Neuronal stem cell (in vitro differentiated cells): Measurements from ENCODE around the gene PIR.

ENCODE experiments used
- DNase-seq: peaks from one replicate; pipeline ENCODE4 v3.0.0-alpha.2; 2013; ENCODE audit warnings: low spot score
- H2AFZ ChIP-seq: one replicate; pipeline ENCODE4 v1.6.1; 2013; ENCODE audit warnings: mild to moderate bottlenecking, low read length, inconsistent platforms
- H2AK5ac ChIP-seq: 2 replicates; pipeline ENCODE4 v1.6.1; 2013; ENCODE audit warnings: low read depth, mild to moderate bottlenecking, inconsistent platforms, low read length, moderate library complexity, mixed read lengths
- H2BK120ac ChIP-seq: 2 replicates; pipeline ENCODE4 v1.6.1; 2013; ENCODE audit warnings: low read depth, mild to moderate bottlenecking, inconsistent platforms, low read length, moderate library complexity, mixed read lengths
- H2BK12ac ChIP-seq: one replicate; pipeline ENCODE4 v1.6.1; 2013; ENCODE audit warnings: low read length, inconsistent platforms
- H2BK15ac ChIP-seq: 2 replicates; pipeline ENCODE4 v1.6.1; 2013; ENCODE audit warnings: mild to moderate bottlenecking, low read length, inconsistent platforms, mixed read lengths
- H2BK5ac ChIP-seq: one replicate; pipeline ENCODE4 v1.6.1; 2013; ENCODE audit warnings: inconsistent platforms, mild to moderate bottlenecking, low read length, moderate library complexity
- H3K14ac ChIP-seq: one replicate; pipeline ENCODE4 v1.6.1; 2013; ENCODE audit warnings: low read length, inconsistent platforms
- H3K18ac ChIP-seq: 2 replicates; pipeline ENCODE4 v1.6.1; 2013; ENCODE audit warnings: low read length, inconsistent platforms
- H3K23ac ChIP-seq: 2 replicates; pipeline ENCODE4 v1.6.1; 2013; ENCODE audit warnings: low read depth, mild to moderate bottlenecking, mixed read lengths, low read length, inconsistent platforms; ENCODE audit not compliant: poor library complexity
- H3K27ac ChIP-seq: replicated peaks from 3 replicates; pipeline ENCODE4 v1.5.1; 2013; ENCODE audit warnings: low read length, inconsistent platforms
- H3K27me3 ChIP-seq, 3 experiments: 2 replicates each; pipeline ENCODE4 v1.6.1; 2013; ENCODE audit warnings: low read length in 3 of 3, mild to moderate bottlenecking in 2 of 3, inconsistent platforms in 1 of 3, low read depth in 1 of 3, mixed read lengths in 1 of 3, moderate library complexity in 1 of 3; ENCODE audit not compliant: control insufficient read depth in 3 of 3, insufficient read depth in 3 of 3
- H3K36me3 ChIP-seq, 2 donors: replicated peaks in 1 of 2; 2 replicates each; pipeline ENCODE4 v1.6.1; 2013; ENCODE audit warnings: low read length in 2 of 2; ENCODE audit not compliant: control insufficient read depth in 2 of 2, insufficient read depth in 2 of 2
- H3K4ac ChIP-seq: 2 replicates; pipeline ENCODE4 v1.6.1; 2013; ENCODE audit warnings: inconsistent platforms, mild to moderate bottlenecking, low read length, moderate library complexity
- H3K4me1 ChIP-seq, 2 donors: 1 replicate in 1 of 2; 2 replicates in 1 of 2; pipeline ENCODE4 v1.6.1; 2013; ENCODE audit warnings: low read length in 2 of 2, low read depth in 1 of 2; ENCODE audit not compliant: control insufficient read depth in 2 of 2, insufficient read depth in 1 of 2
- H3K4me2 ChIP-seq: one replicate; pipeline ENCODE4 v1.6.1; 2013; ENCODE audit warnings: mild to moderate bottlenecking, low read length, inconsistent platforms; ENCODE audit not compliant: insufficient read depth, poor library complexity, severe bottlenecking
- H3K4me3 ChIP-seq, 2 donors: 2 replicates each; pipeline ENCODE4 v1.5.1; 2013; ENCODE audit warnings: low read length in 2 of 2, mild to moderate bottlenecking in 2 of 2, inconsistent platforms in 1 of 2, moderate library complexity in 1 of 2
- H3K79me1 ChIP-seq: one replicate; pipeline ENCODE4 v1.6.1; 2013; ENCODE audit warnings: low read depth, mild to moderate bottlenecking, inconsistent platforms, low read length, moderate library complexity
- H3K9ac ChIP-seq: one replicate; pipeline ENCODE4 v1.6.1; 2013; ENCODE audit warnings: mild to moderate bottlenecking, low read depth, low read length, inconsistent platforms; ENCODE audit not compliant: poor library complexity
- H3K9me3 ChIP-seq, 2 donors: replicated peaks in 1 of 2; 2 replicates each; pipeline versions ENCODE3 to v1.6.1; 2013; ENCODE audit warnings: low read length in 2 of 2, mild to moderate bottlenecking in 2 of 2, inconsistent platforms in 1 of 2, low read depth in 1 of 2, mixed read lengths in 1 of 2, moderate library complexity in 1 of 2; ENCODE audit not compliant: control insufficient read depth in 2 of 2, insufficient read depth in 1 of 2
- H4K8ac ChIP-seq: one replicate; pipeline ENCODE4 v1.6.1; 2013; ENCODE audit warnings: low read depth, mild to moderate bottlenecking, inconsistent platforms, low read length, moderate library complexity
- H4K91ac ChIP-seq: one replicate; pipeline ENCODE4 v1.6.1; 2013; ENCODE audit warnings: low read length, low read depth, mild to moderate bottlenecking, inconsistent platforms; ENCODE audit not compliant: poor library complexity
- WGBS, 2 donors: extraction: QIAGEN DNeasy Blood & Tissue Kit; methylation state at CpG; one replicate each; pipeline ENCODE4 v1.1.7; 2013; ENCODE audit warnings: missing lambda C conversion rate in 2 of 2, mixed read lengths in 1 of 2; ENCODE audit not compliant: insufficient read length in 2 of 2, insufficient replicate concordance in 1 of 2; ENCODE audit errors: extremely low coverage in 2 of 2; 5-methylcytosine and 5-hydroxymethylcytosine counted together

Gene PIR

GRCh38 chrX:15507005-15507404 is 13.9 kb upstream of the PIR start:
- no peaks in the 10 kb centered on the region for H3K36me3 ChIP-seq
- no peak overlapping the region for H2AFZ ChIP-seq
- H3K14ac ChIP-seq, result no peak overlapping the region
- no peaks in the 10 kb centered on the region for H3K27me3 ChIP-seq
- no peak overlapping the region for H3K27ac ChIP-seq
- no peak overlapping the region for H2AK5ac ChIP-seq
- no peaks in the 10 kb centered on the region for H3K79me1 ChIP-seq
- no peak overlapping the region for H2BK12ac ChIP-seq
- no peak for DNase-seq
- H3K4me3 ChIP-seq, result no peak overlapping the region
- H3K4me1 ChIP-seq, result peaks cover 0 to 12% of the 10 kb centered on the region in 2 donors
- no CpG with 5 or more reads among the region's 5 CpGs for WGBS, 2 donors
- no peak overlapping the region for H3K4me2 ChIP-seq
- no peak overlapping the region for H4K8ac ChIP-seq
- H3K4ac ChIP-seq, result no peak overlapping the region
- no peak overlapping the region for H3K23ac ChIP-seq
- no peak overlapping the region for H3K18ac ChIP-seq
- no peaks in the 10 kb centered on the region for H3K9me3 ChIP-seq
- H3K9ac ChIP-seq, result no peak overlapping the region
- H2BK120ac ChIP-seq, result no peak overlapping the region
- no peak overlapping the region for H4K91ac ChIP-seq
- no peak overlapping the region for H2BK15ac ChIP-seq
- H2BK5ac ChIP-seq, result no peak overlapping the region

- no peak for DNase-seq
These were observed 12.0 kb upstream of the PIR start for GRCh38 chrX:15505101-15505500.

GRCh38 chrX:15504661-15505060 is 11.5 kb upstream of the PIR start:
- no peak overlapping the region for H2AFZ ChIP-seq
- H3K36me3 ChIP-seq, result no peaks in the 10 kb centered on the region
- no CpG with 5 or more reads among the region's 1 CpG for WGBS, 2 donors
- no peak overlapping the region for H2BK12ac ChIP-seq
- no peaks in the 10 kb centered on the region for H3K9me3 ChIP-seq
- H3K79me1 ChIP-seq, result no peaks in the 10 kb centered on the region
- H4K8ac ChIP-seq, result no peak overlapping the region
- no peak overlapping the region for H3K23ac ChIP-seq
- H3K14ac ChIP-seq, result no peak overlapping the region
- H2AK5ac ChIP-seq, result no peak overlapping the region
- DNase-seq, result no peak
- H2BK120ac ChIP-seq, result no peak overlapping the region
- H3K4me2 ChIP-seq, result no peak overlapping the region
- H2BK5ac ChIP-seq, result no peak overlapping the region
- H4K91ac ChIP-seq, result no peak overlapping the region
- H3K9ac ChIP-seq, result no peak overlapping the region
- no peaks in the 10 kb centered on the region for H3K27me3 ChIP-seq
- H3K4ac ChIP-seq, result no peak overlapping the region
- H3K4me3 ChIP-seq, result no peak overlapping the region
- H2BK15ac ChIP-seq, result no peak overlapping the region
- H3K27ac ChIP-seq, result no peak overlapping the region
- no peak overlapping the region for H3K18ac ChIP-seq
- H3K4me1 ChIP-seq, result no peaks in the 10 kb centered on the region

More at GRCh38 chrX:15505101-15505500, 12.0 kb upstream of the PIR start:
- Histone ChIP-seq H3K9ac (no peak overlapping the region), H3K23ac (no peak overlapping the region), H3K27ac (no peak overlapping the region), H2BK12ac (no peak overlapping the region), H3K36me3 (no peaks in the 10 kb centered on the region), H3K27me3 (no peaks in the 10 kb centered on the region), H2BK120ac (no peak overlapping the region), H3K79me1 (no peaks in the 10 kb centered on the region), H4K8ac (no peak overlapping the region), H3K18ac (no peak overlapping the region), H3K4ac (no peak overlapping the region), H4K91ac (no peak overlapping the region), H2BK15ac (no peak overlapping the region), H2AFZ (no peak overlapping the region), H3K4me2 (no peak overlapping the region), H3K14ac (no peak overlapping the region), H2AK5ac (no peak overlapping the region), H3K4me1 (no peaks in the 10 kb centered on the region), H3K9me3 (no peaks in the 10 kb centered on the region), H3K4me3 (no peak overlapping the region), H2BK5ac (no peak overlapping the region)
- WGBS, 2 donors, result no CpG with 5 or more reads among the region's 3 CpGs

- no peak overlapping the region for H3K23ac ChIP-seq
- no peak overlapping the region for H2BK120ac ChIP-seq
- H3K4me2 ChIP-seq, result no peak overlapping the region
- H3K4ac ChIP-seq, result no peak overlapping the region
- no peak overlapping the region for H3K27ac ChIP-seq
- no peak overlapping the region for H2BK5ac ChIP-seq
- H2BK12ac ChIP-seq, result no peak overlapping the region
- WGBS, 2 donors, result no CpG with 5 or more reads among the region's 9 CpGs
- H4K91ac ChIP-seq, result no peak overlapping the region
- H2AFZ ChIP-seq, result no peak overlapping the region
- H2BK15ac ChIP-seq, result no peak overlapping the region
- DNase-seq, result no peak
- no peak overlapping the region for H3K18ac ChIP-seq
- H3K36me3 ChIP-seq, result no peaks in the 10 kb centered on the region
- H3K4me1 ChIP-seq, result no peaks in the 10 kb centered on the region
- no peak overlapping the region for H4K8ac ChIP-seq
- H2AK5ac ChIP-seq, result no peak overlapping the region
- no peak overlapping the region for H3K9ac ChIP-seq
- H3K4me3 ChIP-seq, result no peak overlapping the region
- H3K27me3 ChIP-seq, result no peaks in the 10 kb centered on the region
- no peak overlapping the region for H3K14ac ChIP-seq
- no peaks in the 10 kb centered on the region for H3K9me3 ChIP-seq
- H3K79me1 ChIP-seq, result no peaks in the 10 kb centered on the region
These were observed 8.4 kb upstream of the PIR start for GRCh38 chrX:15501506-15501905.
